ENCODE data around the gene CATSPERE. TPM values are rescaled to one million over a fixed set of nuclear protein-coding genes. Genes with fewer than 3 reads are reported as not detected.
"Not testable (repeated sequence)": the region's sequence is repeated elsewhere in the genome, so short reads cannot be mapped to it uniquely, and the experiment has no call there.

Gene CATSPERE
- total RNA-seq, 2 donors from 2014 or later, result 0.50 to 0.62 TPM

DNA sequence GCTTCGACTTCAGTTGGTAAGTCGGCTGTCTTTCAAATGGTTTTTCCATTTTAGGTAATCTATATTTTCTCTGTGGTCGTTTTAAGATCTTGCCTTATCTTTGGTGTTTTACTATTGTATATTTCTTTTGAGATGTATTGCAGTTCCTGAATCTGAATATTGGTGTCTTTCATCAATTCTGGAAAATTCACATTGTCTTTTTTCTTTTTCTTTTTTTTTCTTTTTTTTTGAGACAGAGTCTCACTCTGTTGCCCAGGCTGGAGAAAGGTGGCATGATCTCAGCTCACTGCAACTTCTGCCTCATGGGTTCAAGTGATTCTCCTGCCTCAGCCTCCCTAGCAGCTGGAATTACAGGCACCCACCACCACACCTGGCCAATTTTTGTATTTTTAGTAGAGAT lies 23.9 kb downstream of the CATSPERE start:
- H3K27ac Mint-ChIP-seq; H3K36me3 Mint-ChIP-seq; DNase-seq (ENCODE audit: low spot score in 2 of 2); ATAC-seq; H3K9me3 Mint-ChIP-seq: not testable (repeated sequence)

DNA sequence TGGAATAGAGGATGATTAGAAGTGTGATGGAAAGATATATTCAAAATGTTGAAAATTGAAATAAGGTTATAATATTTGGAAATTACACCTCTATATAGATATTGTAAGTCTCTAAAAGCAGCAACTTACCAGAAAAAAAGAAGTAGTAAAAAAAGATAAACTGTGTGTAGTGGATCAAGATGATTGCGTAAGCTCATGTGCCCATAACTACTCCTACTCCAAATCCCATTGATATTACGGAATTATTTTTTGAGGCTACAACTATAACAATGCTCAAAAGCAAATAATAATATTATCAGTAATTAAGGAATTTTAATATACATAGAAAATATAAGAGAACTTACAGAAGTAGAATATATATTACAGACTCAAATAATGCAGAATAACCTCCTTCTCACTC lies 33.6 kb downstream of the CATSPERE start:
- peaks cover 0 to 8% of the 10 kb centered on the region in 2 donors for H3K36me3 Mint-ChIP-seq
- no peak overlapping the region for H3K27ac Mint-ChIP-seq
- DNase-seq (ENCODE audit: low spot score in 2 of 2) (no peak), ATAC-seq (no peak)
- H3K9me3 Mint-ChIP-seq, result no peaks in the 10 kb centered on the region

DNA sequence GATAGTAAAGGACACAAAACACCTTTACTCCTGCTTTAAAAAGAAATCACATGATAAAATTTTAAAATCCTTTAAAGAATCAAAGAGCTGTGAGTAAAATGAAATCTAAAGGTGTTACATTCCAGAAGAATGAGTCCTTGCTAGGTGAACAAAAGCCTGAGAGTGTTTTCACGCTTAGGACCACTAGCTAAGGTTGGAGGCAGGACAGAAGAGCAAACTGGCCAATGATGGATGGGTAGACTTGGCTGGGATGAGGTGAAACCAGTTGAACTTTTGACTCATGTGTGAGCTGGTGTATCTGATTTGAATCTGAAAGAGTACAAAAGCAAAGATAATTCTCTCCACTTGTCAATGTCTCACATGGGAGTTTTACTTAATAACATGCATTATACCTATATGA lies 35.1 kb downstream of the CATSPERE start:
- ATAC-seq, result no peak
- peaks cover 3 to 11% of the 10 kb centered on the region in 2 donors for H3K36me3 Mint-ChIP-seq
- H3K9me3 Mint-ChIP-seq, result no peaks in the 10 kb centered on the region
- H3K27ac Mint-ChIP-seq, result no peak overlapping the region
- DNase-seq (ENCODE audit: low spot score in 2 of 2), result no peak

DNA sequence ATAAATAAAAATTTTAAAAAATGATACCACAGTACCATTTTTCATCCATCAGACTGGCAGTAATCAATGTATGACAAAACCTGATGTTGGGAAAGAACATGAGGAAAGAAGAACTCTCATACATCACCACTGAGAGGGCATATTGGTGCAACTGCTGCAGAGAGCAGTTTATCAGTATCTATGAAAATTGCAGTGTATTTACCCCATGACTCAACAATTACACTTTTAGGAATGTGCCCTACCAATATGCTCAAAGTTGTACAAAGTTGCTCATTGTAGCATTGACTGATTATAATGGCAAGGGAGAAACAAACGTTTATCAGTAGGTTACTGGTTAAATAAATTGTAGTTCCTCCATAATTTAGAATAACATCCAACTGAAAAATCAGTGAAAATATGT lies 36.7 kb downstream of the CATSPERE start:
- ATAC-seq (no peak), DNase-seq (ENCODE audit: low spot score in 2 of 2) (no peak)
- Mint-ChIP-seq H3K36me3 (peaks cover 0 to 11% of the 10 kb centered on the region in 2 donors), H3K9me3 (no peaks in the 10 kb centered on the region), H3K27ac (no peak overlapping the region)

DNA sequence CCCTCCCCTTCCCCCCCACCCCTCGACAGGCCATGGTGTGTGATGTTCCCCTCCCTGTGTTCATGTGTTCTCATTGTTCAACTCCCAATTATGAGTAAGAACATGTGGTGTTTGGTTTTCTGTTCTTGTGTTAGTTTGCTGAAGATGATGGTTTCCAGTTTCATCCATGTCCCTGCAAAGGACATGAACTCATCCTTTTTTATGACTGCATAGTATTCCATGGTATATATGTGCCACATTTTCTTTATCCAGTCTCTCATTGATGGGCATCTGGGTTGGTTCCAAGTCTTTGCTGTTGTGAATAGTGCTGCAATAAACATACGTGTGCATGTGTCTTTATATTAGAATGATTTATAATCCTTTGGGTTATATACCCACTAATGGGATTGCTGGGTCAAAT lies 38.4 kb downstream of the CATSPERE start:
- not testable (repeated sequence) for H3K27ac Mint-ChIP-seq; DNase-seq (ENCODE audit: low spot score in 2 of 2); ATAC-seq; H3K9me3 Mint-ChIP-seq
- peaks cover 0 to 11% of the 10 kb centered on the region in 2 donors for H3K36me3 Mint-ChIP-seq

DNA sequence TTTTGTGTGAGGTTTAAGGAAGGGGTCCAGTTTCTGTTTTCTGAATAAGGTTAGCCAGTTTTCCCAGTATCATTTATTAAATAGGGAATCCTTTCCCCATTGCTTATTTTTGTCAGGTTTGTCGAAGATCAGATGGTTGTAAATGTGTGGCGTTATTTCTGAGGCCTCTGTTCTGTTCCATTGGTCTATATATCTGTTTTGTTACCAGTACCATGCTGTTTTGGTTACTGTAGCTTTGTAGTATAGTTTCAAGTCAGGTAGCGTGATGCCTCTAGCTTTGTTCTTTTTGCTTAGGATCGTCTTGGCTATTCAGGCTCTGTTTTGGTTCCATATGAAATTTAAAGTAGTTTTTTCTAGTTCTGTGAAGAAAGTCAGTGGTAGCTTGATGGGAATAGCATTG lies 39.4 kb downstream of the CATSPERE start:
- not testable (repeated sequence) for H3K27ac Mint-ChIP-seq; H3K9me3 Mint-ChIP-seq; DNase-seq (ENCODE audit: low spot score in 2 of 2); ATAC-seq
- H3K36me3 Mint-ChIP-seq, result peaks cover 0 to 11% of the 10 kb centered on the region in 2 donors

DNA sequence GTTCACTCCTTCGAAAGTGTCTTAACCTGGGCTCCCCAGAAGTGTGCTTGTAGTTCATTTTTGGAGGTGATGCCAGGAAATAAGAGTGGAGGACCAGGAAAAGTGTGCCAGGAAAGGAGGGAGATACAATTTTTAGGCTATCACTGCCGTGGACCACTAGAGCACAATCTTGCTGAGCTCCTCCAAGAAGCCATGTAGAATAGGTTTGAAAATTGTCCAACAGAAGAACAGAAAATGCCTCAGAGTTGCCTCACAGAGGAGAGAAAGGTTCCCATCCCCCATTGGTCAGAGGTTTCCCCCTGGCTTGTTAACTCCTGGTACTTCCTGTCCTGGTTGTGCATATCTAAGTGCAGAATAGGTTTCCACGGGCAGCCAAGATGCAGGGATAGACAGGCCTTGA lies 41.6 kb downstream of the CATSPERE start:
- no peak for ATAC-seq
- peaks cover 0 to 3% of the 10 kb centered on the region in 2 donors for H3K9me3 Mint-ChIP-seq
- H3K27ac Mint-ChIP-seq, result no peak overlapping the region
- no peak for DNase-seq (ENCODE audit: low spot score in 2 of 2)
- peaks cover 0 to 14% of the 10 kb centered on the region in 2 donors for H3K36me3 Mint-ChIP-seq

DNA sequence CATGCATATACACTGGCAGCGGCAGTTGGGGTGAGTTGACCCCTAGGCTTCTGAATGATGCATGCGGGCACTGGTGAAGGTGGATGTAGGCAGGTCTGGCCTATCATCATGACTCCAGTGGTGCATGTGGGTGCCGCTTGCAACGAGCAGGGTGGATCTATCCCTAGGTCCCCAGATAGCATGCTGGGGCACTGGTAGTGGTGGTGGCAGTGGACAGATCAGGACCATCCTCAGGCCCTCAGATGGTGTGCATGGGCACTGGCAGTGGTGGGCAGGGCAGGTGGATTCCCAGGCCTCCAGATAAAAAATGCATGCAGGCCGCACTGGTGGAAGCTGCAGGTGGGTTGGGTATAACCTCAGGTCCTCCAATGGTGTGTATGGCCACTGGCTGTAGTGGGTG lies 52.4 kb downstream of the CATSPERE start:
- Mint-ChIP-seq H3K36me3 (peaks cover 6 to 20% of the 10 kb centered on the region in 2 donors), H3K27ac (no peak overlapping the region), H3K9me3 (peaks cover 13 to 14% of the 10 kb centered on the region in 2 donors)
- no peak for ATAC-seq
- DNase-seq (ENCODE audit: low spot score in 2 of 2), result no peak

DNA sequence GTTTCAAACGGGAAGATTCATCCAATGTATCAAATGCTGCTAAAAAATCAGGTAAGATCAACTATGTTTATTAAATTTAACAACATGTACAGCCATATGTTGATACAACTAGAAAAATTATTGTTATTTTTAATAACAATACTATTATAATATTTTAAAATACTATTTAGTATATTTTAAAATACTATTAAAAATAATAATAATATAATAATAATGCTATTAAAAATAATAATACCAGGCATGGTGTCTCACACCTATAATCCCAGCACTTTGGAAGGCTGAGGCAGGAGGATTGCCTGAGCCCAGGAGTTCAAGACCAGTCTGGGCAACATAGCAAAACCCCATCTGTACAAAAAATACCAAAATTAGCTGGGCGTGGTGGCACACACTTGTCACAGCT lies 54.6 kb downstream of the CATSPERE start:
- Mint-ChIP-seq H3K36me3 (peaks cover 15 to 19% of the 10 kb centered on the region in 2 donors), H3K27ac (no peak overlapping the region), H3K9me3 (peaks cover 9 to 13% of the 10 kb centered on the region in 2 donors)
- ATAC-seq (no peak), DNase-seq (ENCODE audit: low spot score in 2 of 2) (no peak)

DNA sequence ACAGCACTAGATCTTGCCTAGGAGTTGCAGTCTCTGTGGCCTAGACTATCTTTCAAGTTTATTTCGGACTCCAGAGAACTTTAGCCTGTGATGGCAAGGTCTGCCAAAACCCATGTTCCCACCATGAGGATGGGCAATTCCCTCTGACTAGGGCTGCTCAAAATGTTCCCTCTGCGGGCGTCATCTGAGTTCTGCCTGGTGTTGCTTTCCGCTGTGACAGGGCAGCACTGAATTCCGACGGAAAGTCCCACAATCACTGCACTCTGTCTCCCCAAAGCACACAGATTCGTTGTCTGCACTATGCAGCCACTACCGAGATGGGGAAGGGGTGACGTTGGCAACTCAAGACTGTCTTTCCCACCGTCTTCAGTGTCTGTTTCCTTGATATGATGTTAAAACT lies 75.2 kb downstream of the CATSPERE start:
- ATAC-seq (no peak), DNase-seq (ENCODE audit: low spot score in 2 of 2) (no peak)
- no peak overlapping the region for H3K27ac Mint-ChIP-seq
- peaks cover under 1% of the 10 kb centered on the region in 2 donors for H3K9me3 Mint-ChIP-seq
- H3K36me3 Mint-ChIP-seq, result peaks cover 5 to 30% of the 10 kb centered on the region in 2 donors

DNA sequence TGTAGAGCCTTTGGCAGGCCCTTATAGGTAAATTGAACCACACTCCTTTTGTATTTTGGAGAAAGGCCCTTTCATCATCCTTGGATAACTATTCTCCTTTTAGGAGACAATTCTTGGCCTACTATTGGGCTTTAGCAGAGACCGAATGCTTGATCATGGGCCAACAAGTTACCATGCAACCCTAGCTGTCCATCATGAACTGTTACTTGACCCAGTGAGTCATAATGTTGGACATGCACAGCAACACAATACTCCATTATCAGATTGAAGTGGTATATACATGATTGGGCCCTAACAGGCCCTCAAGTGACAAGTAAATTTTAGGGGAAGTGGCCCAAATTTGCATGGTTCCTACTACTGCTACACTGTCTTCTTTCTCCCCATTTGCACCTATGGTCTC lies 84.4 kb downstream of the CATSPERE start:
- no peak for DNase-seq (ENCODE audit: low spot score in 2 of 2)
- Mint-ChIP-seq H3K9me3 (peaks cover 12 to 18% of the 10 kb centered on the region in 2 donors), H3K36me3 (peaks cover 6 to 10% of the 10 kb centered on the region in 2 donors), H3K27ac (no peak overlapping the region)
- no peak for ATAC-seq

DNA sequence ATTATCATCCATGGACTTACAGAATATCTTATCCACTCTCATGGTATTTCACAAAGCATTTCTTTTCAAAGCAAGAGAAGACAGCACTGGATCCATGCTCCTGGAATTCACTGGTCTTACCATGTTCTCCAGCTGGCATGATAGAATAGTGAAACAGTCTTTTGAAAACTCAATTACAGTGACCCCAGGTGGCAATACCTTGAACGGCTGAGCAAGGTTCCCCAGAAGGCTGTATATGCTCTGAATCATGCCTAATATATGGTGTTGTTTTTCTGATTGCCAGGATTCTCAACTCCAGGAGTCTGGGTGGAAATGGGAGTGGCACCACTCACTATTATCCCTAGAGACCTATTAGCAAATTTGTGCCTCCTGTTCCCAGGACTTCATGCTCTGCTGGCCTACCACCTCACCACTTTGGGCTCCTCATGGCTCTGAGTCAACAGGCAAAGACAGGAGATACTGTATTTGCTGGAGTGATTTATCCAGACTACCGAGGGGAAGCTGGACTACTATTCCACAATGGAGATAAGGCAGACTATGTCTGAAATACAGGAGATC lies 87.6 kb downstream of the CATSPERE start:
- H3K36me3 Mint-ChIP-seq, result peaks cover 6 to 10% of the 10 kb centered on the region in 2 donors
- H3K27ac Mint-ChIP-seq, result no peak overlapping the region
- peaks cover 15 to 18% of the 10 kb centered on the region in 2 donors for H3K9me3 Mint-ChIP-seq
- DNase-seq (ENCODE audit: low spot score in 2 of 2), result no peak
- ATAC-seq, result no peak

DNA sequence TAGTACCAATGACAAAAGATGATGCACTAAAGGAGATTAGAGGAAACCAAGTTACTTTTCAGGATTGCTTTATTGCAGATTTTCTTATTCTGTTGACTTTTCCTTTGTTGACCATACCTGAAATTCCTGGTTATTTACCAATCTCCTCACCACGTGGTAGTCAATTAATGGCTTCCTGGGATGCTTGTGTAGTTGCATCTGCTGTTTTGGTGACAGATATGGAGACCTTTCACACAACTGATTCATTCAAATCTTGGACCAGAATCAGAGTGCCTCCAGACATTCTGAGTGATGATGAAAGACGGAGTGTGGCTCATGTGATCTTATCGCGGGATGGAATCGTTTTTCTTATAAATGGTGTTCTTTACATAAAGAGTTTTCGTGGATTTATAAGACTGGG lies 91.3 kb downstream of the CATSPERE start:
- Mint-ChIP-seq H3K9me3 (peaks cover 3 to 14% of the 10 kb centered on the region in 2 donors), H3K27ac (no peak overlapping the region), H3K36me3 (no peaks in the 10 kb centered on the region)
- DNase-seq (ENCODE audit: low spot score in 2 of 2) (no peak), ATAC-seq (no peak)

DNA sequence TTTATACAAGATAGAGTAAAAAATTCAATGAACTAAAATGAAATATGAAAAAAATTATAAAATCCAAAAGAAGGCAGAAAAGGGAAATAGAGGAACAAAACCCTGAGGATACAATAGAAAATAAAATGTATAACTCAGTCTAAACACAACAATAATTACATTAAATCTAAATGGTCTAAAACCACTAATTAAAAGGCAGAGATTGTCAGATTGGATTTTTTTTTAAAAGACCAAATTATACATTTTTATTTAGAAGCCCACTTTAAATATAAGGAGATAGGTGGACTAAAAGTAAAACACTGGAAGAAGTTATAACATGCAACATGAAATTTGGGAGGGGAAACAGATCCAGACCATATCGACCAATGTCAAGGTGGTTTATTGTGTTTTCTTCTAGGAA lies 95.2 kb downstream of the CATSPERE start:
- Mint-ChIP-seq H3K36me3 (no peaks in the 10 kb centered on the region), H3K27ac (no peak overlapping the region), H3K9me3 (peaks cover 3 to 16% of the 10 kb centered on the region in 2 donors)
- no peak for ATAC-seq
- DNase-seq (ENCODE audit: low spot score in 2 of 2), result no peak

DNA sequence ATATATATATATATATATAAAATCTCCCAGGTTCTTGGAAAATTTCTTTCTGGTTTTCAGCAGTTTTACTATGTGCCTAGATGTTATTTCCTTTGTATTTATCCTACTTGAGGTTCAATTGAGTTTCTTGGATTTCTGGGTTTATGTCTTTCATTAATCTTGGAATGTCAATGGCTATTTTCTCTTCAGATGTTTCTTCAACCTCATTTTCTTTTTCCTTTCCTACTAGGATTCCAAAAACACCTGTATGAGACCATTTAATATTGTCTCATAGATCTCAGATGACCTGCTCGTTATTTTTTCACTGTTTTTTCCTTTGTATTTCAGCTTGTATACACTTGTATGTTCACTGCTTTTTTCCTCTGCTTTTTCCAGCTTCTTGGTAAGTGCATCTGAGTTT lies 96.5 kb downstream of the CATSPERE start:
- Mint-ChIP-seq H3K36me3 (no peaks in the 10 kb centered on the region), H3K9me3 (peaks cover 0 to 16% of the 10 kb centered on the region in 2 donors), H3K27ac (no peak overlapping the region)
- no peak for DNase-seq (ENCODE audit: low spot score in 2 of 2)
- no peak for ATAC-seq

DNA sequence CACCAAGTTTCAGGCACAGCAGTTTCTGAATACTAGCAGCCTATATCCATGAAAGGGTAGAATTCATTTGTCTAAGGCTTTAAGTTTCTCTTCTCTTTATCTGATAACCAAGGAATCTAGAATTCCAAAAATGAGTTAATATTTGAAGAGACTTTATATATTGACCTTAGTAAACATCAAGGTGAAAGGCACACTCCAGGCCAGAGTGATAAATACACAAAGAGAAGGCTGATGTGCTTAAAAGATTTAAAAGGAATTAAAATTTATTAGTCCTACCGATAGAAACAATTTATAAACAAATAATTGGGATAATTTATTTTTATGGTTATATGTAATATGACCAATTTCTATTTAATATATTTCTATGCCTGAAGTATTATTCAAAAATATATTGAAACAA lies 98.5 kb downstream of the CATSPERE start:
- peaks cover 0 to 20% of the 10 kb centered on the region in 2 donors for H3K9me3 Mint-ChIP-seq

DNA sequence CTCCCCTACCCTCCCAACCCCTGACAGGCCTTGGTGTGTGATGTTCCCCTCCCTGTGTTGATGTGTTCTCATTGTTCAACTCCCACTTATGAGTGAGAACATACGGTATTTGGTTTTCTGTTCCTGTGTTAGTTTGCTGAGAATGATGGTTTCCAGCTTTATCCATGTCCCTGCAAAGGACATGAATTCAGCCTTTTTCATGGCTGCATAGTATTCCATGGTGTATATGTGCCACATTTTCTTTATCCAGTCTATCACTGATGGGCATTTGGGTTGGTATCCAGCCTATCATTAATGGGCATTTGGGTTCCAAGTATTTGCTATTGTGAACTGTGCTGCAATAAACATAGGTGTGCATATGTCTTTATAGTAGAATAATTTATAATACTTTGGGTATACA lies 101.8 kb downstream of the CATSPERE start:
- DNase-seq (ENCODE audit: low spot score in 2 of 2); H3K36me3 Mint-ChIP-seq; H3K27ac Mint-ChIP-seq; ATAC-seq: not testable (repeated sequence)
- peaks cover 0 to 13% of the 10 kb centered on the region in 2 donors for H3K9me3 Mint-ChIP-seq

More for the DNA sequence above, 98.5 kb downstream of the CATSPERE start:
- no peak overlapping the region for H3K27ac Mint-ChIP-seq
- ATAC-seq, result no peak
- no peaks in the 10 kb centered on the region for H3K36me3 Mint-ChIP-seq
- DNase-seq (ENCODE audit: low spot score in 2 of 2), result no peak

DNA sequence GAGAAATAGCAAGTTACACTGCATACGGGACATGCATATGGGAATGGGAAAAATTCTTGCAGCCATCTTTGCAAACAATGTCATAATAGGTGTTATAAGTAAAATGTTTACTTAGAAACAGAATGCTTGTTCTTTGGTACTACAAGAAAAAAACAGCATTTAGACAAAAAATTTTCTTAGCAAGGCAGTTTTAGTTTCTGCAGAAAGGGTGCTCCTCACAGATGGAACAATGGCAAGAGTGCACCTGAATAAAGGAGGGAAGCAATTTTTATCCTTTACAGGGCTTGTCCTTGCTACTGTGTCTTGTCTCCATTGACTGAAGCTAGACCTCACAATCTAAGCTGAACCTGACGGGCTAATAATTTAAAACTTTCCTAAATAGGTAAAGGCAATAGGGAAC lies 112.7 kb downstream of the CATSPERE start:
- DNase-seq (ENCODE audit: low spot score in 2 of 2) (no peak), ATAC-seq (no peak)
- Mint-ChIP-seq H3K36me3 (peaks cover 26 to 31% of the 10 kb centered on the region in 2 donors), H3K27ac (no peak overlapping the region), H3K9me3 (peaks cover 17 to 24% of the 10 kb centered on the region in 2 donors)

All from activated naive CD4-positive, alpha-beta T cell treated with anti-CD3 and anti-CD28 coated beads, Interleukin-2, amount 50 U/mL, for 72 hours (primary cell).